Left lung (tissue), 14 donors: ENCODE measurements around the gene MEX3D. TPM values are rescaled to one million over a fixed set of nuclear protein-coding genes. Genes with fewer than 3 reads are reported as not detected.

Experiments used
- ATAC-seq: fragments of 200-7000 bp; cut with Tn5 transposase; one replicate; pipeline ENCODE4 v1.9.1; 2020; ENCODE audit warnings: moderate library complexity
- DNase-seq, 4 donors: peaks; one replicate each; pipeline ENCODE4 v3.0.0-alpha.2; 2013 to 2020
- H3K27ac ChIP-seq, 2 donors: fragments of 200-600 bp; sonication (generic) in 1 of 2; one replicate each; pipeline versions ENCODE4 v1.5.0 to v1.8.0; 2020 to 2021
- H3K27me3 ChIP-seq, 2 donors: fragments of 200-600 bp; sonication (generic) in 1 of 2; one replicate each; pipeline versions ENCODE4 v1.5.0 to v1.8.0; 2020 to 2021
- H3K36me3 ChIP-seq, 2 donors: fragments of 200-600 bp; sonication (generic) in 1 of 2; one replicate each; pipeline versions ENCODE4 v1.5.0 to v1.8.0; 2020 to 2021
- H3K4me1 ChIP-seq, 2 donors: fragments of 200-600 bp; one replicate each; pipeline ENCODE4 v1.8.0; 2021
- H3K4me3 ChIP-seq, 2 donors: fragments of 200-600 bp; sonication (generic) in 1 of 2; one replicate each; pipeline versions ENCODE4 v1.5.0 to v1.8.0; 2020 to 2021; ENCODE audit warnings: mild to moderate bottlenecking in 1 of 2
- H3K9me3 ChIP-seq, 2 donors: fragments of 200-600 bp; sonication (generic) in 1 of 2; one replicate each; pipeline versions ENCODE4 v1.5.0 to v1.8.0; 2020 to 2021
- CTCF ChIP-seq, 2 donors: fragments of 200-600 bp; sonication (generic) in 1 of 2; IDR thresholded peaks; one replicate each; pipeline versions ENCODE4 v1.5.0 to v1.8.0; 2021; ENCODE audit warnings: antibody characterized with exemption in 2 of 2
- intact Hi-C, 2 donors: fragments of 100-400 bp; cut with DNase I; formaldehyde crosslinking; loops; one replicate each; pipeline versions ENCODE4 v1.11.2 to v1.14.2; 2022
- long read RNA-seq, 12 donors: library from polyadenylated mRNA in 2 of 12; unstranded in 2 of 12; transcript quantifications; one replicate each; pipeline ENCODE4 v2.0.0 and lab custom pipeline, GENCODE V29; 2019 to 2026
- polyA plus RNA-seq, 6 donors: library from polyadenylated mRNA; unstranded; fragments of 120-200 nt; gene quantifications; one replicate each; pipeline ENCODE4 v1.2.1, GENCODE V29; 2013; ENCODE audit not compliant: insufficient read length in 6 of 6
- total RNA-seq, 2 donors: library from RNA; stranded (reverse); fragmentation: NEBNext Ultra II Directional; extraction: Animal tissue kit (Norgen Biotek cat#: 25700); gene quantifications; one replicate each; pipeline ENCODE4 v1.2.1, GENCODE V29; 2021
- donor health status: DM: no; HTN: yes; CAD: no.
- donor health status: DM: no; HTN: no; CAD: no.

The MEX3D gene
- 10 to 100 TPM; 25.2 to 42.6 TPM for total RNA-seq
- polyA plus RNA-seq = 10 to 100 TPM; 15.8 to 34.1 (median 26.1) TPM
- long read RNA-seq, donor 1, transcript MEX3D-201 (2 exons, 2,850 nt) = major isoform, 16 of 17 reads
- long read RNA-seq, donor 1, partial matches to known transcripts = 0 of 17 reads
- long read RNA-seq, donor 1, other reads (novel, unspliced or antisense) = 0 of 17 reads
- long read RNA-seq, donor 2, transcript MEX3D-201 (2 exons, 2,850 nt) = major isoform, 18 of 20 reads
- long read RNA-seq, donor 2, partial matches to known transcripts = 0 of 20 reads
- long read RNA-seq, donor 2, other reads (novel, unspliced or antisense) = 0 of 20 reads
- long read RNA-seq, donor 3, transcript MEX3D-201 (2 exons, 2,850 nt) = major isoform, 5 of 5 reads
- long read RNA-seq, donor 3, partial matches to known transcripts = 0 of 5 reads
- long read RNA-seq, donor 3, other reads (novel, unspliced or antisense) = 0 of 5 reads
- long read RNA-seq, donor 4, partial matches to known transcripts = 2 of 2 reads
- long read RNA-seq, donor 4, other reads (novel, unspliced or antisense) = 0 of 2 reads
- long read RNA-seq, donor 5, transcript MEX3D-201 (2 exons, 2,850 nt) = major isoform, 8 of 9 reads
- long read RNA-seq, donor 5, partial matches to known transcripts = 0 of 9 reads
- long read RNA-seq, donor 5, other reads (novel, unspliced or antisense) = 0 of 9 reads
- long read RNA-seq, donor 6, partial matches to known transcripts = 0 of 3 reads
- long read RNA-seq, donor 6, other reads (novel, unspliced or antisense) = 0 of 3 reads
- long read RNA-seq, donor 7, transcript MEX3D-201 (2 exons, 2,850 nt) = major isoform, 9 of 9 reads
- long read RNA-seq, donor 7, partial matches to known transcripts = 0 of 9 reads
- long read RNA-seq, donor 7, other reads (novel, unspliced or antisense) = 0 of 9 reads
- long read RNA-seq, donor 8, transcript MEX3D-201 (2 exons, 2,850 nt) = major isoform, 12 of 12 reads
- long read RNA-seq, donor 8, partial matches to known transcripts = 0 of 12 reads
- long read RNA-seq, donor 8, other reads (novel, unspliced or antisense) = 0 of 12 reads
- long read RNA-seq, donor 9 = 0 reads
- long read RNA-seq, donor 10, partial matches to known transcripts = 2 of 2 reads
- long read RNA-seq, donor 10, other reads (novel, unspliced or antisense) = 0 of 2 reads
- long read RNA-seq, donor 11 = 0 reads
- long read RNA-seq, donor 12, transcript MEX3D-201 (2 exons, 2,850 nt) = major isoform, 12 of 14 reads
- long read RNA-seq, donor 12, partial matches to known transcripts = 0 of 14 reads
- long read RNA-seq, donor 12, other reads (novel, unspliced or antisense) = 0 of 14 reads

- Histone ChIP-seq H3K4me3 (peak within 1 kb of the TSS; percentile 58 to 64), H3K9me3 (no peaks in the 10 kb centered on the region), H3K27me3 (peaks cover 0 to 33% of the 10 kb centered on the region in 2 donors), H3K4me1 (peaks cover 7 to 23% of the 10 kb centered on the region in 2 donors), H3K36me3 (no peaks in the 10 kb centered on the region), H3K27ac (peak within 1 kb of the TSS; percentile 74 to 87)
- DNase-seq (peak; percentile 59 to 92 (median 74)), ATAC-seq (peak; percentile 73)
- intact Hi-C loops = no loop called here
- no peak for TF ChIP-seq CTCF (IDR thresholded peaks at IDR 0.05)
These were observed at the start of gene MEX3D for GRCh38 chr19:1568320-1569019. TSS of gene MEX3D (minus strand) at chr19:1568325. CDS start at chr19:1568058, 267 bp downstream.

- no peak overlapping the region for H3K27ac ChIP-seq
- no peaks in the 10 kb centered on the region for H3K4me1 ChIP-seq
- no peaks in the 10 kb centered on the region for H3K9me3 ChIP-seq
- H3K4me3 ChIP-seq = no peak overlapping the region
- ATAC-seq (no peak), DNase-seq (no peak)
- no peak for TF ChIP-seq CTCF (IDR thresholded peaks at IDR 0.05)
- H3K36me3 ChIP-seq = peaks cover 0 to 98% of the 10 kb centered on the region in 2 donors
- intact Hi-C loops = no loop called here
- no peaks in the 10 kb centered on the region for H3K27me3 ChIP-seq
These were observed 48.8 kb upstream of the MEX3D start for GRCh38 chr19:1616875-1617274.

DNA sequence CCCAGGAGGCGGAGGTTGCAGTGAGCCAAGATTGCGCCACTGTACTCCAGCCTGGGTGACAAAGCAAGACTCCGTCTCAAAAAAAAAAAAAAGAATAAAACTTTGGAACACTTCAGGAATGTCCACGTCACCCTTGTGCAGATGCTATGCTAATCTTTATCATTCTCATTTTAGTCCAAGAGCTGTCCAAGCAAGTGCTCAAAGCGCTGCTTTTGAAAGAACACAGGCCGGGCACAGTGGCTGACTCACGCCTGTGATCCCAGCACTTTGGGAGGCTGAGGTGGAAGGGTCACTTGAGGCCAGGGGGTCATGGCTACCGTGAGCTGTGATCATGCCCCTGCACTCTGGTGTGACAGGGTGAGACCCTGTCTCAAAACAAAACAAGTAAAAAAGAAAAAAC is 48.3 kb upstream of the MEX3D start:
- ATAC-seq = no peak
- TF ChIP-seq CTCF (IDR thresholded peaks at IDR 0.05) = no peak
- intact Hi-C loops = no loop called here

GRCh38 chr19:1615156-1615765 is 47.1 kb upstream of the MEX3D start:
- no peak for TF ChIP-seq CTCF (IDR thresholded peaks at IDR 0.05)
- peaks cover 0 to 90% of the 10 kb centered on the region in 2 donors for H3K36me3 ChIP-seq
- ATAC-seq = no peak
- no peak overlapping the region for H3K27ac ChIP-seq
- no peaks in the 10 kb centered on the region for H3K9me3 ChIP-seq
- H3K4me3 ChIP-seq = no peak overlapping the region
- no peaks in the 10 kb centered on the region for H3K4me1 ChIP-seq
- intact Hi-C loops = no loop called here
- H3K27me3 ChIP-seq = no peaks in the 10 kb centered on the region
- DNase-seq = peak in 1 of 4 donors; percentile 51

More for the DNA sequence above, 48.3 kb upstream of the MEX3D start:
- no peak overlapping the region for H3K4me3 ChIP-seq
- H3K9me3 ChIP-seq = no peaks in the 10 kb centered on the region
- H3K27ac ChIP-seq = no peak overlapping the region
- H3K36me3 ChIP-seq = peaks cover 0 to 98% of the 10 kb centered on the region in 2 donors
- peak in 1 of 4 donors; percentile 24 for DNase-seq
- H3K4me1 ChIP-seq = no peaks in the 10 kb centered on the region
- H3K27me3 ChIP-seq = no peaks in the 10 kb centered on the region
